Neural progenitor cell (in vitro differentiated cells): ENCODE results near the gene ADM5.

Experiments
- EZH2 ChIP-seq: fragments of 200-600 bp; sonication (generic); IDR thresholded peaks from 2 replicates; pipeline ENCODE4 v1.6.1; 2017; ENCODE audit warnings: antibody characterized with exemption, mild to moderate bottlenecking, moderate library complexity
- EZH2phosphoT487 ChIP-seq: fragments of 200-600 bp; sonication (generic); IDR thresholded peaks from 2 replicates; pipeline ENCODE4 v1.6.1; 2017; ENCODE audit warnings: antibody characterized with exemption
- TF ChIP-seq, protein P1 (sequence below): fragments of 200-600 bp; sonication (generic); IDR thresholded peaks from 2 replicates; pipeline ENCODE4 v1.5.1; 2017; ENCODE audit warnings: antibody characterized with exemption, mild to moderate bottlenecking

DNA sequence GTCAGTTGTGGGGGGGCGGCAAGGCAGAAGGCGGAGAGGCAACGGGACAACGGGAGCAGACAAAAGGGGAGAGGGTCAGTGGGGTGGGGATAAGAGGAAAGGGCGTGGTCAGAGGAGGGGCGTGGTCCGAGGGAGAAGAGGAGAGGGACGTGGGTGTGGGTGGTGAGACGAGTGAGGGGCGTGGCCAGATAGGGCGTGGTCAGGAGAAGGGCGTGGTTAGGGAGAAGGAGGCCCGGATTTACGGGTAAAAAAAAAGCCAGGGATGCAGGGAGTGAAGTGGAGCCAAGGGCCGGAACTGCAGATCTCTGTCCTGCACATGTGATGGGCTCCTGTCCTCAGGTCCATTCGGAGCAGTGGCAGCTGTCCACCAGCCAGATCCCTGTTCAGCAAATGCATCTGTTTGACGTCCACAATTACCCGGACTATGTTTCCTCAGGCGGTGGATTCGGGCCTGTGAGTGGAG, 23.0 kb downstream of the ADM5 start:
- TF ChIP-seq EZH2phosphoT487 (no peak), EZH2 (no peak)
- TF ChIP-seq, protein P1, sequence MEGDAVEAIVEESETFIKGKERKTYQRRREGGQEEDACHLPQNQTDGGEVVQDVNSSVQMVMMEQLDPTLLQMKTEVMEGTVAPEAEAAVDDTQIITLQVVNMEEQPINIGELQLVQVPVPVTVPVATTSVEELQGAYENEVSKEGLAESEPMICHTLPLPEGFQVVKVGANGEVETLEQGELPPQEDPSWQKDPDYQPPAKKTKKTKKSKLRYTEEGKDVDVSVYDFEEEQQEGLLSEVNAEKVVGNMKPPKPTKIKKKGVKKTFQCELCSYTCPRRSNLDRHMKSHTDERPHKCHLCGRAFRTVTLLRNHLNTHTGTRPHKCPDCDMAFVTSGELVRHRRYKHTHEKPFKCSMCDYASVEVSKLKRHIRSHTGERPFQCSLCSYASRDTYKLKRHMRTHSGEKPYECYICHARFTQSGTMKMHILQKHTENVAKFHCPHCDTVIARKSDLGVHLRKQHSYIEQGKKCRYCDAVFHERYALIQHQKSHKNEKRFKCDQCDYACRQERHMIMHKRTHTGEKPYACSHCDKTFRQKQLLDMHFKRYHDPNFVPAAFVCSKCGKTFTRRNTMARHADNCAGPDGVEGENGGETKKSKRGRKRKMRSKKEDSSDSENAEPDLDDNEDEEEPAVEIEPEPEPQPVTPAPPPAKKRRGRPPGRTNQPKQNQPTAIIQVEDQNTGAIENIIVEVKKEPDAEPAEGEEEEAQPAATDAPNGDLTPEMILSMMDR, result no peak
